ENCODE data around the gene NDUFAF5.

NDUFAF5 gene

DNA sequence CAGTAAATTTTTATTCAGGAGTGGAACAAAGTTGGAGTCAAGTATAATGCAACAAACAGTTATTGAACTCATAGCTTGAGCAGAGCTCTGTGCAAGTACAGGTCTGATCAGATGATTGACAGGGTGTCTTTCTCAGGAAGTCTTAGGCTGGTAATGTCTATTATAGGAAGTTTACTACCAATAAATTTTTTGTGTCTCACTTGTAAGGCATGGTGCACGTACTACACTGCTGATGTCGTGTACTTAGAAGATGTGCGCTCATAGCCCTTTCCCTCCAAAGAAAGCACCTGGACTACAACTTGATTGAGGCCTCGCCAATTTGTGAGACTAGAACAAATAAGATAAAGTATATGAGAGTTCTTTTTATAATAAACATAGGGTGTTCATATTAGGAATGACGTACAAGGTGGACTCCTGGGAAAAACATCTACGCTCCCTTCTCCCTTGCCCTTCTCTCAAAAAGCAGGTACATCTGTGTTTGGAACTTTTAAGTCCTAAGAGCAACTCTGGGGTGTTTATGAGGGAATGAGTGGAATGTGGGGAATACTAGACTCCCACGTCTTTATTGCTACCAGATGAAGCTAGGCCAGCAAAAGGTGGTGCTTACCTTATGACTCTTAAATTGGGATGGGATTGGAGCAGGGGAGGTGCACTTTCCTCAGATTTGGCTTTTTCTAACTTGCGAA, 1.5 kb downstream of the NDUFAF5 start:
- H3K27ac ChIP-seq (replicated peaks): peak overlapping the region; percentile 83
- TF ChIP-seq GABPA (IDR thresholded peaks at IDR 0.05; ENCODE audit: low read depth): no peak
- no peak for TF ChIP-seq CTCF (IDR thresholded peaks at IDR 0.05; ENCODE audit: insufficient read depth, low read length)
- no peak for TF ChIP-seq POLR2AphosphoS5 (IDR thresholded peaks at IDR 0.05; ENCODE audit: low read depth)
- no peaks in the 10 kb centered on the region for H3K27me3 ChIP-seq (ENCODE audit: insufficient read depth, poor library complexity, severe bottlenecking)
- H3K4me3 ChIP-seq (replicated peaks; ENCODE audit: insufficient read depth, low read length): peak overlapping the region; percentile 80
- DNase-seq (ENCODE audit: low read depth in 1 of 2, low spot score in 1 of 2): no peak

- Histone ChIP-seq H3K27ac (replicated peaks) (no peak overlapping the region), H3K4me3 (replicated peaks; ENCODE audit: insufficient read depth, low read length) (no peak overlapping the region), H3K27me3 (ENCODE audit: insufficient read depth, poor library complexity, severe bottlenecking) (no peaks in the 10 kb centered on the region)
- TF ChIP-seq REST (IDR thresholded peaks at IDR 0.05; ENCODE audit: insufficient replicate concordance, low read depth): no peak
- TF ChIP-seq SPI1 (IDR thresholded peaks at IDR 0.05; ENCODE audit: borderline replicate concordance, low read depth): no peak
- TF ChIP-seq CTCF (IDR thresholded peaks at IDR 0.05; ENCODE audit: insufficient read depth, low read length): peak; percentile 34
- no peak for TF ChIP-seq GABPA (IDR thresholded peaks at IDR 0.05; ENCODE audit: low read depth)
- TF ChIP-seq POLR2AphosphoS5 (IDR thresholded peaks at IDR 0.05; ENCODE audit: low read depth): no peak
- DNase-seq (ENCODE audit: low read depth in 1 of 2, low spot score in 1 of 2): peak in 1 of 2 experiments; percentile 56
Observed at GRCh38 chr20:13788167-13788834, 3.5 kb downstream of the NDUFAF5 start.

GRCh38 chr20:13790708-13791107, 5.9 kb downstream of the NDUFAF5 start:
- DNase-seq (ENCODE audit: low read depth in 1 of 2, low spot score in 1 of 2): no peak
- no peaks in the 10 kb centered on the region for H3K27me3 ChIP-seq (ENCODE audit: insufficient read depth, poor library complexity, severe bottlenecking)
- no peak overlapping the region for H3K4me3 ChIP-seq (replicated peaks; ENCODE audit: insufficient read depth, low read length)
- TF ChIP-seq REST (IDR thresholded peaks at IDR 0.05; ENCODE audit: insufficient replicate concordance, low read depth): no peak
- no peak for TF ChIP-seq CTCF (IDR thresholded peaks at IDR 0.05; ENCODE audit: insufficient read depth, low read length)
- TF ChIP-seq GABPA (IDR thresholded peaks at IDR 0.05; ENCODE audit: low read depth): no peak
- no peak for TF ChIP-seq POLR2AphosphoS5 (IDR thresholded peaks at IDR 0.05; ENCODE audit: low read depth)
- no peak for TF ChIP-seq SPI1 (IDR thresholded peaks at IDR 0.05; ENCODE audit: borderline replicate concordance, low read depth)
- no peak overlapping the region for H3K27ac ChIP-seq (replicated peaks)

All from HL-60 (cell line).